Skeletal muscle tissue (tissue), 4 donors: ENCODE results near the gene PGLYRP4. TPM values are rescaled to one million over a fixed set of nuclear protein-coding genes. Genes with fewer than 3 reads are reported as not detected.

Source experiments
- H3K27ac ChIP-seq: one replicate; pipeline ENCODE4 v1.7.0; 2013; ENCODE audit warnings: mild to moderate bottlenecking, low read depth, low read length, inconsistent platforms
- H3K27me3 ChIP-seq, 3 donors: one replicate each; pipeline ENCODE4 v1.7.0; 2013; ENCODE audit warnings: low read length in 3 of 3; ENCODE audit not compliant: control insufficient read depth in 3 of 3, insufficient read depth in 3 of 3
- H3K36me3 ChIP-seq, 3 donors: one replicate each; pipeline ENCODE4 v1.7.0; 2013; ENCODE audit warnings: low read length in 3 of 3; ENCODE audit not compliant: control insufficient read depth in 3 of 3, insufficient read depth in 3 of 3
- H3K4me1 ChIP-seq, 3 donors: one replicate each; pipeline ENCODE4 v1.7.0; 2013; ENCODE audit warnings: low read length in 3 of 3, mild to moderate bottlenecking in 3 of 3; ENCODE audit not compliant: control insufficient read depth in 3 of 3, insufficient read depth in 3 of 3
- H3K4me3 ChIP-seq, 3 donors: one replicate each; pipeline ENCODE4 v1.7.0; 2013; ENCODE audit warnings: low read length in 3 of 3
- H3K9ac ChIP-seq, 3 donors: one replicate each; pipeline ENCODE4 v1.7.0; 2013; ENCODE audit warnings: low read length in 3 of 3, mild to moderate bottlenecking in 3 of 3, moderate library complexity in 2 of 3, low read depth in 1 of 3
- H3K9me3 ChIP-seq, 3 donors: one replicate each; pipeline ENCODE4 v1.7.0; 2013; ENCODE audit warnings: low read length in 3 of 3; ENCODE audit not compliant: control insufficient read depth in 3 of 3
- total RNA-seq: library from RNA; depleted of rRNA; stranded (reverse); fragments of >200 nt; gene quantifications from one replicate; pipeline ENCODE4 v1.2.3, GENCODE V29; 2014
- donor health status: Osteomylitis.

Gene PGLYRP4
- total RNA-seq, 1 donor from 2014 or later: not detected

DNA sequence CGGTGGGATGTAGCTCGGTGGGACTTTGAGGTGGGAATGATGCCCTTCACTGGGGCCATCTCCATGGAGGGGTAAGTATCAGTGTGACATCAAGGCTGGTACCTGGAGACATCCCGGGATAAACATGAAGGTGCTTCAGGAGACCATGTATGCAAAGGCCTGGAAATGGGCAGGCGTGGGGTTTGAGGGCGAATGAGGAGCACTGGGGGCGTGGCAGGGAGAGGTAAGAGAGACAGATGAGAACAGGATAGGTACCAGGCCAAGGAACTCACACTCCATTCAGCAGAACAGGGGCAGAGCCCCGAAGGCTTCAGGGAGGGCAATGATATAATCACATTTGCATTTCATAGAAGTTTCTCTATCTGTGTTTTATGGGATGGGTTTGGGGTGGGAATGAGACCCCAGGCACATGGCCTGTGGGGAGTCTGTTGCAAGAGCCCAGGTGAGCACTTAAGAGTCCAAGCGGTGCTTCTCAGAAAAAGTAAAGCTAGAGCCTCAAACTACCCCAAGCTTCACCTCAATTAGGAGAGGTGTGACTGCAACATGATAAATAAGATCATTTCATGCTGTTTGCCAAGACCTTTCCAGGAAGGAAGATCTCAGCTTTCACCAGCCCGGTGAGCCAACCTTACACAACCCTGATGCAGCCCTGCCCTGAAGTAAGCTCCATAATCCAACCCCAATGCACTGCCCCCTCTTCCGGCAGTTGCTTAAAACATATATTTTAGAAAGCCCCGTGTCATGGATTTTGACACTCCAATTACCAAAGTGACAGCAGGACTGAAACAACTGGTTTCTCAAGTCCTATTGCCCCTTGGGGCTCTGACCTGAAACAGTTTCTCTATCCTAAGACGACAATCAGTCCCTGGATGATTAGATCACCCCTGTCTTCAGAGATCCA lies 16.4 kb upstream of the PGLYRP4 start:
- Histone ChIP-seq H3K36me3 (no peaks in the 10 kb centered on the region), H3K27me3 (peaks cover 0 to 3% (median 0%) of the 10 kb centered on the region in 3 donors), H3K9me3 (no peaks in the 10 kb centered on the region), H3K4me3 (no peak overlapping the region), H3K27ac (no peak overlapping the region), H3K4me1 (peaks cover 2 to 13% (median 9%) of the 10 kb centered on the region in 3 donors), H3K9ac (no peak overlapping the region)

GRCh38 chr1:153364156-153364555 lies 15.5 kb upstream of the PGLYRP4 start:
- no peaks in the 10 kb centered on the region for H3K9me3 ChIP-seq
- no peak overlapping the region for H3K27ac ChIP-seq
- no peaks in the 10 kb centered on the region for H3K36me3 ChIP-seq
- no peak overlapping the region for H3K4me3 ChIP-seq
- peaks cover 0 to 3% (median 0%) of the 10 kb centered on the region in 3 donors for H3K27me3 ChIP-seq
- no peak overlapping the region for H3K9ac ChIP-seq
- peaks cover 2 to 14% (median 9%) of the 10 kb centered on the region in 3 donors for H3K4me1 ChIP-seq

- H3K36me3 ChIP-seq: no peaks in the 10 kb centered on the region
- no peak overlapping the region for H3K4me3 ChIP-seq
- H3K27ac ChIP-seq: no peak overlapping the region
- H3K4me1 ChIP-seq: peaks cover 2 to 14% (median 9%) of the 10 kb centered on the region in 3 donors
- H3K9me3 ChIP-seq: no peaks in the 10 kb centered on the region
- H3K9ac ChIP-seq: no peak overlapping the region
- peaks cover 0 to 3% (median 0%) of the 10 kb centered on the region in 3 donors for H3K27me3 ChIP-seq
Measured at GRCh38 chr1:153363641-153364040, 15.0 kb upstream of the PGLYRP4 start.

DNA sequence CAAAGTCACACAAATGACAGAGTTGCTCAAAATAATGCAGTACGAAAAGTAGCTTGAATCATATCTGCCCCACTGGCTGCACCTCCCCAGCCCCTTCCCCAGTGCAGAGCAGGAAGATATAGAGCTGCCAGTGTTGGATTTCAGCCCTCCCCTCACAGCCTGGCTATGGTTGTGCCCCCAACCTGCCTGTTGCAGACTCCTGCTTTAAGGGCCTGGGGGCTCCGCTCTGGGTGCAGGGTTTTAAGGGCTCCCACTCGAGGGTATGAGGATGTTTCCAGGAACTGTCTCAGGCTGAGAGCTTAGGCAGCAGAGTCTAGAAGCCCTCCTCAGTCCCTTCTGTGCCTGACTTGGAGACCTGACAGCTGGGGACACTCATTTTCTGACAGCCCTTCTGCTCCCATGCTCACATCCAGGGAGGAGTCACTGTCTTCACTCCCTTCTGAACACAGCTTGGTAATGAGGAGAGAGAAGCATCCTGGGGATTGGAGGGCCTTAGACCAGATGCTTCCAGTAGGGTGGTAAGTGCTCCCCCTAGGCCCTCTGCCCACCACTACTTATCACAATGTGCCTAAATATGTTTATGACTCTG lies 13.6 kb upstream of the PGLYRP4 start:
- Histone ChIP-seq H3K27me3 (peaks cover 0 to 3% (median 0%) of the 10 kb centered on the region in 3 donors), H3K4me1 (peaks cover 4 to 22% (median 21%) of the 10 kb centered on the region in 3 donors), H3K4me3 (no peak overlapping the region), H3K36me3 (no peaks in the 10 kb centered on the region), H3K27ac (no peak overlapping the region), H3K9ac (no peak overlapping the region), H3K9me3 (no peaks in the 10 kb centered on the region)

GRCh38 chr1:153361480-153362109 lies 13.0 kb upstream of the PGLYRP4 start:
- Histone ChIP-seq H3K27me3 (peaks cover 0 to 3% (median 0%) of the 10 kb centered on the region in 3 donors), H3K4me1 (peaks cover 4 to 27% (median 22%) of the 10 kb centered on the region in 3 donors), H3K9me3 (no peaks in the 10 kb centered on the region), H3K27ac (no peak overlapping the region), H3K36me3 (no peaks in the 10 kb centered on the region), H3K9ac (no peak overlapping the region), H3K4me3 (no peak overlapping the region)

DNA sequence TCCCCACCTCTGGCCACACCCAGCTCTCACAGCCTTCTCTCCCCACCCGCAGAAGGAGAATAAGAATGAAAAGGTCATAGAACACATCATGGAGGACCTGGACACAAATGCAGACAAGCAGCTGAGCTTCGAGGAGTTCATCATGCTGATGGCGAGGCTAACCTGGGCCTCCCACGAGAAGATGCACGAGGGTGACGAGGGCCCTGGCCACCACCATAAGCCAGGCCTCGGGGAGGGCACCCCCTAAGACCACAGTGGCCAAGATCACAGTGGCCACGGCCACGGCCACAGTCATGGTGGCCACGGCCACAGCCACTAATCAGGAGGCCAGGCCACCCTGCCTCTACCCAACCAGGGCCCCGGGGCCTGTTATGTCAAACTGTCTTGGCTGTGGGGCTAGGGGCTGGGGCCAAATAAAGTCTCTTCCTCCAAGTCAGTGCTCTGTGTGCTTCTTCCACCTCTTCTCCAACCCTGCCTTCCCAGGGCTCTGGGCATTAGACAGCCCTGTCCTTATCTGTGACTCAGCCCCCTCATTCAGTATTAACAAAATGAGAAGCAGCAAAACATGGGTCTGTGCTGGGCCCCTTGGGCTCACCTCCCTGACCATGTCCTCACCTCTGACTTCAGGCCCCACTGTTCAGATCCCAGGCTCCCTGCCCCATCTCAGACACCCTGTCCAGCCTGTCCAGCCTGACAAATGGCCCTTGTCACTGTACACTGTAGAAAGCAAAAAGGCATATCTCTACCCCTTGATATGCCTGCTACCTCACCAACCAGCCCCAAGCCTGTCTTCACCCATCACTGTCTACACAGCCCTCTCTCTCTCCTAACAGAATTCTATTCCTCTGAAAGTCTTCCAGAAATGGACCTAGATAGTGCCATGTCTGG lies 12.2 kb upstream of the PGLYRP4 start:
- Histone ChIP-seq H3K4me3 (no peak overlapping the region), H3K27me3 (peaks cover 0 to 3% (median 0%) of the 10 kb centered on the region in 3 donors), H3K9ac (no peak overlapping the region), H3K27ac (peak overlapping the region; percentile 25), H3K4me1 (peaks cover 4 to 27% (median 22%) of the 10 kb centered on the region in 3 donors), H3K36me3 (no peaks in the 10 kb centered on the region), H3K9me3 (no peaks in the 10 kb centered on the region)

- Histone ChIP-seq H3K27ac (peak overlapping the region; percentile 25), H3K9me3 (no peaks in the 10 kb centered on the region), H3K4me3 (no peak overlapping the region), H3K27me3 (no peaks in the 10 kb centered on the region), H3K36me3 (no peaks in the 10 kb centered on the region), H3K9ac (no peak overlapping the region), H3K4me1 (peaks cover 3 to 20% (median 17%) of the 10 kb centered on the region in 3 donors)
Measured at GRCh38 chr1:153360190-153360589, 11.5 kb upstream of the PGLYRP4 start.

GRCh38 chr1:153359241-153359640 lies 10.6 kb upstream of the PGLYRP4 start:
- H3K9me3 ChIP-seq: no peaks in the 10 kb centered on the region
- H3K27me3 ChIP-seq: no peaks in the 10 kb centered on the region
- no peak overlapping the region for H3K27ac ChIP-seq
- H3K36me3 ChIP-seq: no peaks in the 10 kb centered on the region
- peaks cover 3 to 18% (median 17%) of the 10 kb centered on the region in 3 donors for H3K4me1 ChIP-seq
- no peak overlapping the region for H3K4me3 ChIP-seq
- peak overlapping the region in 1 of 3 donors; percentile 1 for H3K9ac ChIP-seq

GRCh38 chr1:153358691-153358975 lies 10.0 kb upstream of the PGLYRP4 start:
- Histone ChIP-seq H3K4me1 (peaks cover 3 to 18% (median 17%) of the 10 kb centered on the region in 3 donors), H3K9ac (peak overlapping the region in 1 of 3 donors; percentile 1), H3K27me3 (no peaks in the 10 kb centered on the region), H3K9me3 (no peaks in the 10 kb centered on the region), H3K27ac (no peak overlapping the region), H3K4me3 (no peak overlapping the region), H3K36me3 (no peaks in the 10 kb centered on the region)
